Measurements from ENCODE around the gene ZCCHC13.

GRCh38 chrX:74321191-74321590, 17.2 kb downstream of the ZCCHC13 start:
- TF ChIP-seq POLR2AphosphoS5 (IDR thresholded peaks at IDR 0.05) (no peak), CTCF (IDR thresholded peaks at IDR 0.05) (no peak), POLR2A (IDR thresholded peaks at IDR 0.05) (no peak), EP300 (IDR thresholded peaks at IDR 0.05) (no peak)

Measured in upper lobe of left lung (tissue), 4 donors.